NCI-H345 treated with DMSO at 0.1 percent for 48 hours (cell line): Measurements from ENCODE around the gene MRPS6.

Experiments used
- DNase-seq: peaks from one replicate; lab custom pipeline; 2025; ENCODE audit not compliant: unreplicated experiment; lab: John Stamatoyannopoulos, UW

MRPS6 gene

GRCh38 chr21:34097442-34097841 is 24.1 kb downstream of the MRPS6 start:
- no peak for DNase-seq

DNA sequence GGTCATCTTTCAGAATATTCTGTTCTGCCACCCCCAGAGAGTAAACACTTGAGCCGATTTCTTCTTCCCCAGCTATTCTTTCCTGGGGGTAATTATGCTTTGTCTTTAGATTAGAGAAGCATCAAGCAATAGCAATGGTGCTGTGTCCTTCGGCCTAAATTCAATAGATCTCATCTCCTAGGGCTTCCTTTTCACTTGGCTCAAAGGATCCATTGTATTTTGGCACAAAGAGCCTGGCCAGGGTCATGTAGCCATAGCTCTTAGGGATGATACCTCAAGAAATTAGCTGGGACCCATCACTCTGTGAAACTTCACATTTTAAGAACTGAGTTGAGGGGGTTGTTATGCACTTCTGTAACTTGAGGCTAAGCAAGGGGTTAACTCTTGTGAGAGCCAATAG is 27.0 kb downstream of the MRPS6 start:
- DNase-seq = no peak

DNA sequence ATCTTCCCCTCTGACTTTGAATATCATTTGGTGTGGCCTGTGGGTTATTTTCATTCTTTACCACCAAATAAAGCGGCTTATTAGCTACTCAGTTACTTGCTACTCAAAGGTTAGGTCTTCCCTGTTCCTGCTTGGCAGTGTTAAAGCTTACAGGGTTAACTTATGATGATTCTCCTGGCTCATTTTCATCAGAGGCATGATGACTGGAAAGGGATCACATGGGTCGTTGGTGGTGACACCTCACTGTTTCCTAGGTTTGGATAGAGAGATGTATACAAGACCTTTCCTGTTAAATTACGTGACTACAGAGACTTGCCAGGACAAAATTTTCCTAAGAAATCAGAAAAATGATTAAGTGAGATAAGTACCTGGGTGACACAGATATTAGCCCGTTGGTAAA is 27.4 kb downstream of the MRPS6 start:
- DNase-seq = no peak

DNA sequence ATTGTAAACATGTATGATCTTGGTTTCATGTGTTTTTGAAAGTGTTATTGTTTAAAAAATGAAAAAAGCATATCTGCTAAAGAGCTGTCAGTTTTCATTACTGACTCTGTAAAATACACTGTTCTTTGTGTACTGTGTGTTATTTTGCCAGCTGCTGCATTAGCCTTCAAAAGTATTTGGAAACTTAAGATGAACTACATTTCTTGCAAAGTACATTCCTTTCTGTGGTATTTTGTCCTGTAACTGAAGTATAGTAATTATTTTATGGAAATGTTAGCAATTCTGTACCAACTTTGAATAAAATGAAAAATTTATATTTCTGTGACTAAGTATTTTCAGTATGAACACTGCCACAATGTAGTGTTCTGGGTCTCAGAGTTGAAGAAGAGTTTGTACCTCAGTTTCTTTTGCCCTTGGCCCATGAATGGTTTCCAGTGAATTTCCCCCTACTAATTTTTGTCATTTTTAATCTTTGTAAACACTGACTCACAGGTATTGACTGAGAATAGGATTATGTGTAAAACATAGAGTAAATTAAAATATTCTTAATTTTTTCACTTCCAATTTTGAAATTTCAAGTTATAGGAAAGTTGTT is 32.7 kb downstream of the MRPS6 start:
- no peak for DNase-seq

- DNase-seq = no peak
These were observed 34.2 kb downstream of the MRPS6 start for GRCh38 chr21:34107606-34108005.

GRCh38 chr21:34109075-34109474 is 35.7 kb downstream of the MRPS6 start:
- DNase-seq = no peak

- no peak for DNase-seq
These were observed 37.3 kb downstream of the MRPS6 start for GRCh38 chr21:34110594-34111202.

DNA sequence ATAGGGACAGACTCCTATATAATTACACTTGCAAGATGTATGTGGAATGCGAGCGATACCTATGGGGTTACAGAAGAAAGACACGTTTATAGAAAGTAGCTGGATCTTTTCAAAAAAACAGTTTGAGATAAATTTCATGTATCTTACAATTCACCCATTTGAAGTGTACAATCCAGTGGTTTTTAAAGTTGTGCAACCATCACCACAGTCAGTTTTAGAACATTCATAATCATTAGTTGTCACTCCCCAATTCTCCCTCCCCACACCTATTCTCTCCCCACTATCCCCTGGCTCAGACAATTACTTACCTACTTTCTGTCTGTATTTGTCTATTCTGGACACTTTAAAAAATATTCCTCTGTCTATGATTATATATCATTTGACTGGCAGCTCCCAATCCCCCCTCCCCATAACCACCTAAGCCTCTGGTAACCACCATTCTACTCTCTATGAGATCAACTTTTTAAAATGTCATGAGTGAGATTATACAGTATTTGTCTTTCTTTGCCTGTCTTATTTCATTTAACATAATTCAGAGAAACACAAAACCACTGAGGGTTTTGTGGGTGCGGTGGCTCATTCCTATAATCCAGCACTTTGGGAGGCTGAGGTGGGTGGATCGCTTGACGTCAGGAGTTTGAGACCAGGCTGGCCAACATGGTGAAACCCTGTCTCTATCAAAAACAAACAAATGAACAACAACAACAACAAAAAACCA is 39.1 kb downstream of the MRPS6 start:
- DNase-seq = no peak

- no peak for DNase-seq
These were observed 40.5 kb downstream of the MRPS6 start for GRCh38 chr21:34113842-34114241.

- no peak for DNase-seq
These were observed 41.8 kb downstream of the MRPS6 start for GRCh38 chr21:34115160-34115559.

- no peak for DNase-seq
These were observed 43.2 kb downstream of the MRPS6 start for GRCh38 chr21:34116569-34116968.

GRCh38 chr21:34120867-34121266 is 47.5 kb downstream of the MRPS6 start:
- DNase-seq = no peak

DNA sequence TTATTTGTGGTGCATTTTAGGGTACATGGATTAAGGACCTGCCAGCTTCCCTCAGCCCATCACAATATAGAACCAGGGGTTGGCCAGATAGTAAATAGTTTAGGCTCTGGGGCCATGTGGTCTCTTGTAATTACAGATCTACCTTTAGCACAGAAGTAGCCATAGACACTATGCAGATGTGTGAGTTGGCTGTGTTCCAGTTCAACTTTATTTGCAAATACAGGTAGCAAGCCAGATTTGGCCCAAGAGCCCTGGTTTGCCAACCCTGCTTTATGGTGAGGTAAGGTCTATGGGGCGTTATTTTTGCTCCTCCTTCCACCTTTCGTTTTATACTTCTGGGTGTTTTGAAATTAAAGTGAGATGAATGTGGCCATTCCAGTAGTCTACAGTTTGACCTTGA is 48.7 kb downstream of the MRPS6 start:
- peak; percentile 18 for DNase-seq

GRCh38 chr21:34123609-34124008 is 50.2 kb downstream of the MRPS6 start:
- DNase-seq = no peak

- no peak for DNase-seq
These were observed 52.9 kb downstream of the MRPS6 start for GRCh38 chr21:34126269-34126668.

DNA sequence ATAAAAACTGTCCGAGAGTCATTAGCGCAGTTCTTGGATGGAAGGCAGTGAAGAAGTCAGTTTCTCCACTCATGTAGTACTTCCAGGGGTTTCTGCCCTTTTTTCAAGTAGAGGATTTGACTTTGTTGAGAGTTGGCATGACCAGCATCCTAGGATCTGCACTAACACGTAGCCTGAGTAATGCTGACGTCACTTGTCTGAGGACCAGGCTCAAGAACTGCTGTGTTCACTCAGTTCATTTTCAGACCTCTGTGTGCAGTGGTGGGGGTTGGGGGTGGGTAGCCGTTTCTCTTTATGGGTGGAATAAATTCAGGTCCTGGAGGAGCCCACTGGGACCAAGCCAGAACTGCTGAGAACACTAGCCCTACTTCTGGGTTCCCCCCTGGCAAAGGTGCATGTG is 53.3 kb downstream of the MRPS6 start:
- DNase-seq = no peak

DNA sequence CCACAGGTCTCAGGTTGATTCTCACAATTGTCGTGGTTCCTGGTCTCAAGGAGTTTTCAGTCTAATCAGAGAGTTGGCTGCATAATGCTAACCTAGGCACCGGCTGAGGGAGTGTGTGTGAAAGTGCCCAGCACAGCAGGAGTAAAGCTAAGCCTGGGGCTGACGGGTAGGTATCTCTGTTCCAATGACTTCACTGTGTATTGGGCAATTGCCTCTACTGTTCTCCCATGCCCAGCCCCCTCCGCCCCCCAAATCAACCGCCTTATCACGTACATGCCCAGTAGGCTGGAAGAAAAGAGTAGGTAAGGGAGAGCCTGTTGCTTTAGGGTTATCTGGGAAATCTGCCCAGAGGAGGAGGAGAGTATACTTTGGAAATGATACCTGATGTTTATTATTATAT is 54.7 kb downstream of the MRPS6 start:
- no peak for DNase-seq

DNA sequence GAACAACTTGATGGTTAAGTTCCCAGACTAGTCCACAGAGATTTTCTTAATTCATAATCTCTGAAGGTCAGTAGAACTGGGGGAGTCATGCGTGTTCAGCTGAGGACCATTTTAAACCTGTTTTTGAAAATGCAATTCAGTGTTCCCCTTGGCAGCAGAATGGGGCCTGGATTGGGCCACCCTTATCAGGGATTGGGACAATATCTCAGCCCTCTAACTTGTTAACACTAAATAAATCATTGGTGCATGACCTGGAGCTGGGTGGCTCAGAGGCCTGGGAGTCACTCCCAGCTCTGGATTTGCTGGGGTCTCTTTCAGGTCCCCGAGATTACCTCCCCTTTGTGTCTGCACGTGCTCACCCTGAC is 55.3 kb downstream of the MRPS6 start:
- DNase-seq = no peak

DNA sequence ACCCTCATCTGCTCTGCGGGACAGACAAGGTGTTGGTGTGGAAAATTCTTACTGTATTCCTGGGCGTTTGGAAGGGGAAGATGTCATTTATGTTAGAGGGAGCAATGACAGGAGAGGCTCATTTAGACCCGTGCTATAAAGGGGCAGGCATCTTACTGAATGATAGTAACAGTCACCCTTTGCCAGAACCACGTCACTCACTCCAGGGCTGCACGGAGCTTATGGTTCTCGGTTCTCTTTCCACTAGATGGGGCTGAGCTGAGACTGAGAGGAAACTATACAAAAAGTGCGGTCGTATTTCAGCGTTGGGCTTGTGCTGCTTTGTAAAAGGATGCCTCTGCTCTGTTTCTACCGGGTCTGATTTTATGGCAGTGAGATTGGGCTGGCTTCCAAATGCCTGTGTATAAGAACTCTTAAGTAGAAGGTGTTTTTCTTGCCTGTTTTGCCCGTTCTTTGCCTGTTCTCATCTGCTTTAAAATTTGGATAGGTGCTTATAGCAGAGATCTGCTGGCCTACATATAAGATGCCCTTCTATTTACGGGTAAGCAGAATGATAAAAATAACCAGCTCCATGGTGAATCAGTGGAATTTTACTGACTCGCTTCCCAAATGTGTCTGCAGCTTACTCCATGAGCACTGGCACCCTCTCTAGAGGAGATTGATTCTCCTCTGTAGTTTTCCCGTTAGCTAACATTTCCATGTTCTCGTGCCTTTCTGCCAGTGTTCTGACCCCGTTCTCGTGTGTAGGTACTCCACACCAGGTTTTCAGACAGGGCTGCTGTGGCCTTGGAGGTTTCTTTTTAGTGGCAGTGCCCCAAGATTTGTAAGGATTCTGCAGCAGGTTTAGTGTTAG is 55.9 kb downstream of the MRPS6 start:
- DNase-seq = no peak

GRCh38 chr21:34129901-34130715 is 56.7 kb downstream of the MRPS6 start:
- DNase-seq = no peak

DNA sequence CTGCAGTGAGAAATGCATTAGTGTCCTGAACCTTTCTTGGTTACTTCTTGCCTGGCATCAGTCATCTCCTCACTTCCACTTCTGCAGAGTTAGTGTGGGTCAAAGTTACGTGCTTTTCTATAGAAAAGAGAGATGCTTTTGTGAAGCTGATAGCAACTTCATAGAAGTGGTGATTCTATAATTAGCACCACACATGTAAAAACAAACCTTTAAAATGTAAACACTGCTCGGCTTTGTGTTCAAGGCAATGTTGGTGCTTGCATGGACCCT is 57.3 kb downstream of the MRPS6 start:
- no peak for DNase-seq
